Heart left ventricle (tissue), 13 donors: ENCODE measurements around the gene GZF1.

Source experiments
- POLR2A ChIP-seq, 2 donors: fragments of 450-650 bp; IDR thresholded peaks; one replicate each; pipeline ENCODE4 v1.6.1; 2017; ENCODE audit warnings: antibody characterized with exemption in 2 of 2, mild to moderate bottlenecking in 2 of 2, moderate library complexity in 2 of 2
- TF ChIP-seq, protein P1 (sequence below), 12 donors: fragments of 200-600 bp; sonication (generic) in 4 of 12; IDR thresholded peaks; one replicate each; pipeline versions ENCODE4 v1.5.0 to v1.8.0; 2018 to 2022; ENCODE audit warnings: antibody characterized with exemption in 12 of 12, mild to moderate bottlenecking in 5 of 12
- donor health status: ischemic (EF 13 %, LVEDD 7.1; RV severe dilation, severe dysfunction).
- donor health status: DM: no; HTN: yes; CAD: no.
- donor health status: DM: no; HTN: no; CAD: no.
- donor health status: ischemic (EF 25% LVEDD 6.9; RV normal size, moderate dysfunction).
- donor health status: ischemic (EF 25% LVEDD 5.7; RV mildly dilated, moderate dysfunction).
- donor health status: ischemic (EF 35%, LVEDD 5.7; RV mildly dilated, moderate dysfunction).
- donor health status: nonischemic (EF 11% LVEDD 7.7; RV severe dilation, severe dysfunction).
- donor health status: DM: yes; HTN: yes; CAD: no.
- donor health status: PGD.
- donor health status: ischemic (EF 29% LVEDD 5.4; RV normal size, mild dysfunction).
- donor health status: nonischemic (EF 23%, LVEDD 6.1; RV moderate dilation, normal function).

- TF ChIP-seq, protein P1, sequence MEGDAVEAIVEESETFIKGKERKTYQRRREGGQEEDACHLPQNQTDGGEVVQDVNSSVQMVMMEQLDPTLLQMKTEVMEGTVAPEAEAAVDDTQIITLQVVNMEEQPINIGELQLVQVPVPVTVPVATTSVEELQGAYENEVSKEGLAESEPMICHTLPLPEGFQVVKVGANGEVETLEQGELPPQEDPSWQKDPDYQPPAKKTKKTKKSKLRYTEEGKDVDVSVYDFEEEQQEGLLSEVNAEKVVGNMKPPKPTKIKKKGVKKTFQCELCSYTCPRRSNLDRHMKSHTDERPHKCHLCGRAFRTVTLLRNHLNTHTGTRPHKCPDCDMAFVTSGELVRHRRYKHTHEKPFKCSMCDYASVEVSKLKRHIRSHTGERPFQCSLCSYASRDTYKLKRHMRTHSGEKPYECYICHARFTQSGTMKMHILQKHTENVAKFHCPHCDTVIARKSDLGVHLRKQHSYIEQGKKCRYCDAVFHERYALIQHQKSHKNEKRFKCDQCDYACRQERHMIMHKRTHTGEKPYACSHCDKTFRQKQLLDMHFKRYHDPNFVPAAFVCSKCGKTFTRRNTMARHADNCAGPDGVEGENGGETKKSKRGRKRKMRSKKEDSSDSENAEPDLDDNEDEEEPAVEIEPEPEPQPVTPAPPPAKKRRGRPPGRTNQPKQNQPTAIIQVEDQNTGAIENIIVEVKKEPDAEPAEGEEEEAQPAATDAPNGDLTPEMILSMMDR (IDR thresholded peaks at IDR 0.05), result no peak
- TF ChIP-seq POLR2A (IDR thresholded peaks at IDR 0.05), result no peak
Measured at GRCh38 chr20:23375827-23376226, 13.8 kb downstream of the GZF1 start.
